H1 (cell line): Measurements from ENCODE around the gene RAPGEF1. TPM values are rescaled to one million over a fixed set of nuclear protein-coding genes. Genes with fewer than 3 reads are reported as not detected.

Experiments used
- CTCF ChIA-PET: fragments of 300-600 bp; sonication (Branson Sonifier 250); formaldehyde crosslinking; loops from one replicate; lab custom pipeline; 2021; ENCODE audit not compliant: partially characterized antibody; lab: Charles Lee
- POLR2A ChIA-PET: fragments of 300-600 bp; sonication (Branson Sonifier 250); formaldehyde crosslinking; loops from one replicate; lab custom pipeline; 2021; ENCODE audit warnings: inconsistent platforms; ENCODE audit not compliant: partially characterized antibody; lab: Charles Lee
- DNase-seq, 2 experiments: peaks; one replicate each; pipeline versions ENCODE4 v3.0.0 to v3.0.0-alpha.2; 2010 to 2022; ENCODE audit warnings: low spot score in 2 of 2, low read depth in 1 of 2, mixed read lengths in 1 of 2
- FAIRE-seq: peaks from 2 replicates; lab custom pipeline; 2011; peaks lifted over from hg19 to GRCh38; lab: Jason Lieb, UNC
- H2AFZ ChIP-seq: 2 replicates; pipeline ENCODE4 v1.8.1; 2012; ENCODE audit warnings: low read length, inconsistent platforms
- H2AK5ac ChIP-seq: 2 replicates; pipeline ENCODE4 v1.6.1; 2013; ENCODE audit warnings: low read depth, low read length
- H2BK120ac ChIP-seq: replicated peaks from 2 replicates; pipeline ENCODE3; 2013; ENCODE audit warnings: low read depth, low read length, inconsistent platforms
- H2BK12ac ChIP-seq: 2 replicates; pipeline ENCODE4 v1.6.1; 2013; ENCODE audit warnings: low read depth, low read length
- H2BK15ac ChIP-seq: 2 replicates; pipeline ENCODE4 v1.6.1; 2013; ENCODE audit warnings: low read length
- H2BK20ac ChIP-seq: 2 replicates; pipeline ENCODE4 v1.6.1; 2013; ENCODE audit warnings: low read length
- H2BK5ac ChIP-seq: 2 replicates; pipeline ENCODE4 v1.6.1; 2013; ENCODE audit warnings: low read depth, low read length
- H3K14ac ChIP-seq: 2 replicates; pipeline ENCODE4 v1.6.1; 2013; ENCODE audit warnings: inconsistent platforms; ENCODE audit not compliant: insufficient read length
- H3K18ac ChIP-seq: 2 replicates; pipeline ENCODE4 v1.6.1; 2013; ENCODE audit warnings: low read length; ENCODE audit errors: extremely low read depth
- H3K23ac ChIP-seq: 2 replicates; pipeline ENCODE4 v1.6.1; 2013; ENCODE audit warnings: inconsistent platforms; ENCODE audit not compliant: insufficient read length
- H3K23me2 ChIP-seq: 2 replicates; pipeline ENCODE4 v1.6.1; 2013; ENCODE audit warnings: low read depth, low read length
- H3K27ac ChIP-seq: 2 replicates; pipeline ENCODE4 v1.6.1; 2011; ENCODE audit warnings: low read depth, low read length, inconsistent platforms
- H3K27me3 ChIP-seq, 4 experiments: replicated peaks in 1 of 4; 1 replicate in 1 of 4; 2 replicates in 3 of 4; pipeline versions ENCODE4 v1.6.1 to v1.8.1; 2011 to 2013; ENCODE audit warnings: low read length in 3 of 4, mild to moderate bottlenecking in 3 of 4, inconsistent platforms in 2 of 4, mixed read lengths in 2 of 4, moderate library complexity in 1 of 4; ENCODE audit not compliant: control insufficient read depth in 3 of 4, insufficient read depth in 3 of 4; ENCODE audit errors: extremely low read depth in 1 of 4
- H3K36me3 ChIP-seq, 4 experiments: 2 replicates each; pipeline versions ENCODE4 v1.6.1 to v1.8.1; 2011 to 2013; ENCODE audit warnings: mild to moderate bottlenecking in 4 of 4, low read length in 3 of 4, moderate library complexity in 2 of 4, control low read depth in 1 of 4, inconsistent platforms in 1 of 4; ENCODE audit not compliant: insufficient read depth in 4 of 4, control insufficient read depth in 2 of 4
- H3K4ac ChIP-seq: replicated peaks from 2 replicates; pipeline ENCODE3; 2013; ENCODE audit warnings: low read length, low read depth, mixed read lengths, inconsistent platforms; ENCODE audit not compliant: insufficient read length
- H3K4me1 ChIP-seq, 4 experiments: replicated peaks in 1 of 4; 1 replicate in 1 of 4; 2 replicates in 3 of 4; pipeline versions ENCODE4 v1.6.1 to v1.8.1; 2011 to 2013; ENCODE audit warnings: low read length in 3 of 4, inconsistent platforms in 2 of 4, mixed read lengths in 1 of 4; ENCODE audit not compliant: insufficient read depth in 4 of 4, control insufficient read depth in 3 of 4
- H3K4me2 ChIP-seq, 2 experiments: 2 replicates each; pipeline versions ENCODE4 v1.6.1 to v1.8.1; 2011 to 2013; ENCODE audit warnings: low read depth in 2 of 2, low read length in 2 of 2, control low read depth in 1 of 2, inconsistent platforms in 1 of 2, mild to moderate bottlenecking in 1 of 2; ENCODE audit not compliant: insufficient read depth in 1 of 2
- H3K4me3 ChIP-seq, 4 experiments: fragments of 200-600, 300-600 bp in 1 of 4; sonication (generic), shearing (Covaris generic), sonication (Bioruptor Twin) in 1 of 4; 2 replicates each; pipeline versions ENCODE4 v1.5.1 to v1.8.1; 2011 to 2016; ENCODE audit warnings: low read length in 4 of 4, low read depth in 3 of 4, control low read depth in 2 of 4, inconsistent platforms in 2 of 4, mild to moderate bottlenecking in 2 of 4, mixed read lengths in 1 of 4, moderate library complexity in 1 of 4; ENCODE audit not compliant: insufficient read depth in 2 of 4; ENCODE audit errors: extremely low read depth in 1 of 4
- H3K56ac ChIP-seq: replicated peaks from 2 replicates; pipeline ENCODE3; 2013; ENCODE audit warnings: low read depth, mild to moderate bottlenecking, mixed read lengths, low read length, inconsistent platforms; ENCODE audit not compliant: insufficient read length
- H3K79me1 ChIP-seq: 2 replicates; pipeline ENCODE4 v1.6.1; 2013; ENCODE audit warnings: low read depth, low read length, control low read depth
- H3K79me2 ChIP-seq, 2 experiments: 2 replicates each; pipeline versions ENCODE4 v1.6.1 to v1.8.1; 2012 to 2013; ENCODE audit warnings: low read length in 2 of 2, mild to moderate bottlenecking in 2 of 2, inconsistent platforms in 1 of 2; ENCODE audit not compliant: insufficient read depth in 2 of 2, control insufficient read depth in 1 of 2
- H3K9ac ChIP-seq, 4 experiments: replicated peaks in 1 of 4; 1 replicate in 1 of 4; 2 replicates in 3 of 4; pipeline versions ENCODE4 v1.6.1 to v1.8.1; 2011 to 2013; ENCODE audit warnings: low read depth in 3 of 4, low read length in 3 of 4, control low read depth in 2 of 4, mild to moderate bottlenecking in 2 of 4, moderate library complexity in 2 of 4, inconsistent platforms in 1 of 4; ENCODE audit errors: extremely low read depth in 1 of 4
- H3K9me3 ChIP-seq, 2 experiments: 2 replicates each; pipeline versions ENCODE4 v1.6.1 to v1.8.1; 2012 to 2013; ENCODE audit warnings: mild to moderate bottlenecking in 2 of 2, moderate library complexity in 2 of 2, control low read depth in 1 of 2, inconsistent platforms in 1 of 2, low read depth in 1 of 2, low read length in 1 of 2, mixed read lengths in 1 of 2; ENCODE audit not compliant: insufficient read depth in 2 of 2
- H4K20me1 ChIP-seq, 2 experiments: replicated peaks in 1 of 2; 2 replicates each; pipeline versions ENCODE3 to v1.8.1; 2011 to 2013; ENCODE audit warnings: inconsistent platforms in 2 of 2, low read length in 2 of 2, mild to moderate bottlenecking in 1 of 2; ENCODE audit not compliant: insufficient read depth in 2 of 2, control insufficient read depth in 1 of 2
- H4K5ac ChIP-seq: 2 replicates; pipeline ENCODE4 v1.6.1; 2013; ENCODE audit warnings: low read length, low read depth, mixed read lengths, inconsistent platforms; ENCODE audit not compliant: insufficient read length
- H4K8ac ChIP-seq: 2 replicates; pipeline ENCODE4 v1.8.0; 2013; ENCODE audit warnings: mild to moderate bottlenecking, moderate library complexity, low read length, inconsistent platforms; ENCODE audit not compliant: insufficient read depth; ENCODE audit errors: extremely low read depth
- H4K91ac ChIP-seq: replicated peaks from 2 replicates; pipeline ENCODE3; 2013; ENCODE audit warnings: low read length, mixed read lengths, inconsistent platforms; ENCODE audit not compliant: insufficient read length
- ASH2L ChIP-seq: fragments of 200-600, 300-600 bp; sonication (generic); IDR thresholded peaks from one replicate; pipeline ENCODE4 v1.7.1; 2017; ENCODE audit warnings: low read length
- ATF2 ChIP-seq: IDR thresholded peaks from 2 replicates; pipeline ENCODE4 v1.6.1; 2012; ENCODE audit warnings: low read length, inconsistent platforms
- CBX5 ChIP-seq: fragments of 300-800, 300-1000 bp; sonication (generic); IDR thresholded peaks from 2 replicates; pipeline ENCODE4 v1.7.1; 2016; ENCODE audit warnings: antibody characterized with exemption, low read length, low read depth
- EGR1 ChIP-seq: IDR thresholded peaks from 2 replicates; pipeline ENCODE4 v1.6.1; 2011; ENCODE audit warnings: low read depth, low read length, borderline replicate concordance
- GTF2F1 ChIP-seq: IDR thresholded peaks from 2 replicates; pipeline ENCODE4 v1.6.1; 2012; ENCODE audit warnings: low read depth, low read length, improper control_type of control experiment, borderline replicate concordance
- NANOG ChIP-seq: IDR thresholded peaks from 2 replicates; pipeline ENCODE4 v1.6.1; 2011; ENCODE audit warnings: low read length, low read depth, mild to moderate bottlenecking, inconsistent platforms; ENCODE audit not compliant: insufficient read depth, poor library complexity, severe bottlenecking
- NRF1 ChIP-seq: IDR thresholded peaks from 2 replicates; pipeline ENCODE4 v1.6.1; 2011; ENCODE audit warnings: mild to moderate bottlenecking, low read depth, low read length, improper control_type of control experiment
- RAD21 ChIP-seq, 2 experiments: IDR thresholded peaks in 1 of 2; conservative IDR thresholded peaks in 1 of 2; 2 replicates each; pipeline ENCODE4 v1.6.1; 2011; ENCODE audit warnings: low read depth in 2 of 2, low read length in 2 of 2, improper control_type of control experiment in 1 of 2, inconsistent platforms in 1 of 2, mild to moderate bottlenecking in 1 of 2, moderate library complexity in 1 of 2
- RXRA ChIP-seq: IDR thresholded peaks from 2 replicates; pipeline ENCODE4 v1.6.1; 2011; ENCODE audit warnings: low read depth, mild to moderate bottlenecking, low read length, moderate library complexity; ENCODE audit not compliant: insufficient read depth
- TCF12 ChIP-seq: IDR thresholded peaks from 2 replicates; pipeline ENCODE4 v1.6.1; 2011; ENCODE audit warnings: low read depth, mild to moderate bottlenecking, low read length
- TEAD4 ChIP-seq: IDR thresholded peaks from 2 replicates; pipeline ENCODE4 v1.6.1; 2012; ENCODE audit warnings: low read depth, low read length, inconsistent platforms, mixed read lengths
- WGBS, 2 experiments: shearing (Covaris generic) in 1 of 2; methylation state at CpG; one replicate each; pipeline versions ENCODE4 v1.1.6 to v1.1.7; 2013 to 2015; ENCODE audit warnings: low lambda C conversion rate in 2 of 2, mixed read lengths in 2 of 2, inconsistent platforms in 1 of 2, low coverage in 1 of 2, missing lambda C conversion rate in 1 of 2; ENCODE audit not compliant: insufficient replicate concordance in 2 of 2, insufficient coverage in 1 of 2, insufficient read length in 1 of 2; ENCODE audit errors: extremely low coverage in 1 of 2, missing lambda C conversion rate in 1 of 2; 5-methylcytosine and 5-hydroxymethylcytosine counted together
- polyA plus RNA-seq, 7 experiments: library from polyadenylated mRNA; depleted of rRNA in 3 of 7; stranded (reverse) in 5 of 7; unstranded in 2 of 7; fragments of >200 nt in 5 of 7; fragments of 200-250 nt in 2 of 7; gene quantifications; 1 replicate in 5 of 7; 2 replicates in 1 of 7; 4 replicates in 1 of 7; pipeline versions ENCODE4 v1.2.1 to v1.2.3, GENCODE V29; 2011 to 2013; ENCODE audit warnings: missing spikeins in 2 of 7, mixed read lengths in 2 of 7
- total RNA-seq: library from RNA; stranded (reverse); fragmentation: NEBNext Ultra II Directional; extraction: Animal tissue kit (Norgen Biotek cat#: 25700); gene quantifications from 2 replicates; pipeline ENCODE4 v1.2.1, GENCODE V29; 2021

The RAPGEF1 gene
- total and polyA plus RNA-seq, 2 of the 8 experiments (the other 6 are each of a cell fraction or from before 2014, with no cell fraction given) = 29.7 to 78.9 TPM

- no peak for DNase-seq
- Histone ChIP-seq H3K56ac (no peak overlapping the region), H3K9me3 (no peaks in the 10 kb centered on the region), H3K23me2 (no peaks in the 10 kb centered on the region), H2AFZ (no peak overlapping the region), H3K18ac (no peak overlapping the region), H3K9ac (no peak overlapping the region), H3K4me2 (no peak overlapping the region), H3K27me3 (no peaks in the 10 kb centered on the region), H3K79me2 (no peaks in the 10 kb centered on the region), H2BK120ac (no peak overlapping the region), H4K8ac (no peak overlapping the region), H4K91ac (no peak overlapping the region), H3K4me1 (peaks cover 1 to 4% (median 2%) of the 10 kb centered on the region in 4 experiments), H2BK12ac (no peak overlapping the region), H3K36me3 (peaks cover 0 to 7% (median under 1%) of the 10 kb centered on the region in 4 experiments; a peak in 2 of 8 replicates), H3K14ac (no peak overlapping the region), H4K5ac (no peak overlapping the region), H2AK5ac (no peak overlapping the region), H3K4me3 (no peak overlapping the region), H3K4ac (no peak overlapping the region), H4K20me1 (no peaks in the 10 kb centered on the region), H3K79me1 (no peaks in the 10 kb centered on the region; the same call in 1 of the 2 replicates), H2BK20ac (no peak overlapping the region), H3K23ac (no peak overlapping the region), H2BK15ac (no peak overlapping the region), H2BK5ac (no peak overlapping the region), H3K27ac (no peak overlapping the region)
- CTCF ChIA-PET = interaction anchor here (0.8 kb wide), 1 partner anchor 37 kb away, joined by 3 read pairs; no protein-coding TSS in a partner anchor
- no peak for FAIRE-seq
- WGBS, 2 experiments = 88% methylated on average over 8 of the region's 8 CpGs; no CpG with 5 or more reads in 1 of the 2 experiments
- POLR2A ChIA-PET = interaction anchor here (0.7 to 1.5 kb wide), 2 partner anchors 94 to 104 kb away, joined by 3 to 7 read pairs; no protein-coding TSS in a partner anchor
- TF ChIP-seq ATF2 = no peak
- no peak for TF ChIP-seq NANOG
- no peak for TF ChIP-seq NRF1
- no peak for TF ChIP-seq ASH2L
- TF ChIP-seq GTF2F1 = no peak
- no peak for TF ChIP-seq EGR1
- TF ChIP-seq RXRA = no peak
- TF ChIP-seq TCF12 = no peak
- TF ChIP-seq TEAD4 = no peak
- no peak for TF ChIP-seq CBX5
- no peak for TF ChIP-seq RAD21 (IDR thresholded peaks at IDR 0.05 in 1 of 2, conservative IDR thresholded peaks at IDR 0.05 in 1 of 2; ENCODE audit: low read depth in 2 of 2, low read length in 2 of 2)
Measured at GRCh38 chr9:131614340-131614915, 125.4 kb downstream of the RAPGEF1 start.
